ENCODE data around the gene TULP3. TPM values are rescaled to one million over a fixed set of nuclear protein-coding genes. Genes with fewer than 3 reads are reported as not detected.
A peak's percentile ranks its signal among the peaks of the same experiment; 100 is the strongest.

Gene TULP3, protein sequence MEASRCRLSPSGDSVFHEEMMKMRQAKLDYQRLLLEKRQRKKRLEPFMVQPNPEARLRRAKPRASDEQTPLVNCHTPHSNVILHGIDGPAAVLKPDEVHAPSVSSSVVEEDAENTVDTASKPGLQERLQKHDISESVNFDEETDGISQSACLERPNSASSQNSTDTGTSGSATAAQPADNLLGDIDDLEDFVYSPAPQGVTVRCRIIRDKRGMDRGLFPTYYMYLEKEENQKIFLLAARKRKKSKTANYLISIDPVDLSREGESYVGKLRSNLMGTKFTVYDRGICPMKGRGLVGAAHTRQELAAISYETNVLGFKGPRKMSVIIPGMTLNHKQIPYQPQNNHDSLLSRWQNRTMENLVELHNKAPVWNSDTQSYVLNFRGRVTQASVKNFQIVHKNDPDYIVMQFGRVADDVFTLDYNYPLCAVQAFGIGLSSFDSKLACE
- 24.9 TPM for polyA plus RNA-seq (2013, experiment 1 of 2)
- 26.2 TPM for polyA plus RNA-seq (2013, experiment 2 of 2)

DNA sequence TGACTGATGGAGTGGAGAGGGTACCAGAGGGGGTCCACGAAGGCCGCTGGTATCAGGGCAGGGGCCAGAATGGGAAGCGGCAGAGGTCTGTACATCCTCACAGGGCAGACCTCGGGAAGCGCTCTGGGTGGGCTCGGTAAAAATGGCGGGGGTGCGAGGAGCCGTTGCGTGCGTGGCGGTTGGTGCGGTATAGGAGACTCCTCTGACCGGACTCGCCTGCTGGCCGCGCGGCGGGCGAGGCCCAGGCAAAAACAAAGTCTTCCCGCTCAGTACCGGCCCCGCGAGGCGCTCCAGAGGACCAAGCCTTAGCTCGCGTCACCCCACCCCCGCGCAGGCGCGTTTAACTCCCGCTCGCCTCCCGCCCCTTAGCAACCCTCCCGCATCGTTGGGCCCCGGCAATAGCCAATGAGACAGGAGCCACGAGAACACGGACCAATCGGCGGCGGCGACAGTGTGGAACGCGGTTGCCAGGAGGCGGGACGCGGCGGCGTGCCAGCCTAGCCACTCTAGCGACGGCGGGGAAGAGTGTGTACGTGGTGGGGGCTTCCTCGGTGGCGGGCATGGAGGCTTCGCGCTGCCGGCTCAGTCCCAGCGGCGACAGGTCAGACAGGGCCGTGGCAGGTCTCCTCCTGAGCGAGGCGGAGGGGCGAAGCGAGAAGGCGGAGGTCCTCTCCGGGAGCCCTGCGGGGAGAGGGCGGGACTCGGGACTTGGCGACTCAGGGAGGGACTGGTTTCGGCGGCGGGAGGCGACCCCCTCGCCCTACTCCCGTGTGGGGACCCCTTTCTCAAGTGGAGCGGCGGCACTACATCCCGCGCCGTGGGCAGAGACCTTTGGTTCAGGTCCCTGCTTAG, at the start of gene TULP3:
Gene TULP3, plus strand, starts transcription at position 504 of the 852 bp plus-strand sequence. Its CDS starts 57 bp downstream, at position 561.
- Histone ChIP-seq H2BK5ac (ENCODE audit: low read length) (peak within 1 kb of the TSS; percentile 56), H3K9ac (ENCODE audit: low read length) (peak within 1 kb of the TSS; percentile 86), H3K23ac (ENCODE audit: low read length) (peak within 1 kb of the TSS; percentile 37), H3K56ac (ENCODE audit: low read length) (peak within 1 kb of the TSS; percentile 91), H3K36me3 (ENCODE audit: control insufficient read depth, insufficient read depth, low read length) (peaks cover 6% of the 10 kb centered on the region), H2BK120ac (ENCODE audit: low read depth, low read length) (no peak within 1 kb of the TSS), H3K4me2 (ENCODE audit: low read length) (peak within 1 kb of the TSS; percentile 69), H3K27ac (ENCODE audit: low read depth, low read length) (peak within 1 kb of the TSS; percentile 52), H4K8ac (ENCODE audit: low read depth, low read length) (no peak within 1 kb of the TSS), H2AK5ac (ENCODE audit: low read length) (no peak within 1 kb of the TSS), H3K4ac (ENCODE audit: low read depth, low read length) (peak within 1 kb of the TSS; percentile 25), H4K5ac (ENCODE audit: low read length) (no peak within 1 kb of the TSS), H3K27me3 (ENCODE audit: insufficient read depth, low read length, poor library complexity) (no peaks in the 10 kb centered on the region), H2BK15ac (replicated peaks; ENCODE audit: low read depth) (no peak within 1 kb of the TSS), H3K79me2 (ENCODE audit: control insufficient read depth, insufficient read depth, low read length) (peaks cover 2% of the 10 kb centered on the region), H3K18ac (ENCODE audit: low read length) (peak within 1 kb of the TSS; percentile 44), H3K4me1 (ENCODE audit: control insufficient read depth, low read depth, low read length) (no peaks in the 10 kb centered on the region), H3K4me3 (ENCODE audit: low read length) (peak within 1 kb of the TSS; percentile 71), H3K79me1 (ENCODE audit: low read length) (peaks cover 2% of the 10 kb centered on the region)
- WGBS (ENCODE audit: extremely low coverage, insufficient coverage, low lambda C conversion rate) = no CpG with 5 or more reads among the region's 83 CpGs
- DNase-seq = peak; percentile 99

DNA sequence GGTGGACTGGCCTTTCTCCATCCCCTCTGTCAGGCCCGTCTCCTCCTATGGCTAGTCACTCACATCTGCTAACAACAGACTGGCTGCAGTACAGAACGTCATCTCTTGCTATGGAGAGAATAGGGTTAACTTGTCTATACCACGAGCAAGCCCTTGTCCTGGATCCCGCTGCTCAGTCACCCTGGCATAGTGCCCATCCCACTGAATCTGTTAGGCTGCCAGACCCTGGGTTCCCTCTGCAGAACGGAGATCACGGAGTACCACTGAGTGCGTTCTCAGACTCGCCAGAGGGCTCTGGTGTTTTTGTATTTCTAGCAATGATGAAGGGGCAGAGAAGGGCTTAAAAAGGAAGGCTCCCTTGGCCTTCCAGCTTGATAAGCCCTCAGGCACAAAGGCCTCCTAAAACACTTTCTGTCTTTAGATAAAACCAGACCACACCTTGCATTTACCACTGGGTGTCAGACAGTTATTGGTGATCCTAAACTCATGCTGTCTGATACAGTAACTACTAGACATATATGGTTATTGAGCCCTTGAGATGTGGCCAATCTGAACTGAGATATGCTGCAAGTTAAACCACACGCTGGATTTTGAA, 49.5 kb upstream of the TULP3 start:
- Histone ChIP-seq H3K56ac (ENCODE audit: low read length) (no peak overlapping the region), H3K23ac (ENCODE audit: low read length) (no peak overlapping the region), H3K4me2 (ENCODE audit: low read length) (no peak overlapping the region), H4K8ac (ENCODE audit: low read depth, low read length) (no peak overlapping the region), H3K79me1 (ENCODE audit: low read length) (no peaks in the 10 kb centered on the region), H2AK5ac (ENCODE audit: low read length) (no peak overlapping the region), H3K27ac (ENCODE audit: low read depth, low read length) (no peak overlapping the region), H2BK120ac (ENCODE audit: low read depth, low read length) (no peak overlapping the region), H3K9ac (ENCODE audit: low read length) (no peak overlapping the region), H3K4ac (ENCODE audit: low read depth, low read length) (no peak overlapping the region), H3K27me3 (ENCODE audit: insufficient read depth, low read length, poor library complexity) (no peaks in the 10 kb centered on the region), H2BK15ac (replicated peaks; ENCODE audit: low read depth) (no peak overlapping the region), H3K4me3 (ENCODE audit: low read length) (no peak overlapping the region), H3K36me3 (ENCODE audit: control insufficient read depth, insufficient read depth, low read length) (no peaks in the 10 kb centered on the region), H2BK5ac (ENCODE audit: low read length) (no peak overlapping the region), H4K5ac (ENCODE audit: low read length) (no peak overlapping the region), H3K18ac (ENCODE audit: low read length) (no peak overlapping the region), H3K79me2 (ENCODE audit: control insufficient read depth, insufficient read depth, low read length) (no peaks in the 10 kb centered on the region), H3K4me1 (ENCODE audit: control insufficient read depth, low read depth, low read length) (no peaks in the 10 kb centered on the region)
- WGBS (ENCODE audit: extremely low coverage, insufficient coverage, low lambda C conversion rate) = no CpG with 5 or more reads among the region's 9 CpGs
- no peak for DNase-seq

DNA sequence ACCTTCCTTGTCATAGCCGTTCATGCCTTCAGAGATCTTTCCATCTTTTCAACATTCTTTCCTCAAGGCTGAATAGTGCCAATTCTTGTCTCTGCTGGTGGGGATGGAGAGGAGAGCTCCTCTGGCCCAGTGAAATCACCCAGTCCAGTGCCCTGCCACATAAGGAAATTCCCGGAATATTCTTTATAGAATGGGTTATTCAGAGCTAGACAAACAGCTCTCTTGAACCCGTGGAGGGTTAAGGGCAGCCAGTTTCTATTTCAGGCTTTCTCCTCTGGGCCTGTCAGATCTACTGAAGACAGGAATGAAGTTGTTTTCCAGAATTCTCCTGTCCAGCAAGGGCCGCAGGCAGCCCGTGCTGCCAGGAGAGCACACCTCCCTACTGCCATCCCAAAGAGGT, 47.7 kb upstream of the TULP3 start:
- Histone ChIP-seq H3K36me3 (ENCODE audit: control insufficient read depth, insufficient read depth, low read length) (no peaks in the 10 kb centered on the region), H3K4me1 (ENCODE audit: control insufficient read depth, low read depth, low read length) (peaks cover 2% of the 10 kb centered on the region), H2BK5ac (ENCODE audit: low read length) (no peak overlapping the region), H2BK15ac (replicated peaks; ENCODE audit: low read depth) (no peak overlapping the region), H3K9ac (ENCODE audit: low read length) (no peak overlapping the region), H3K27ac (ENCODE audit: low read depth, low read length) (no peak overlapping the region), H2AK5ac (ENCODE audit: low read length) (no peak overlapping the region), H3K4me3 (ENCODE audit: low read length) (no peak overlapping the region), H3K4ac (ENCODE audit: low read depth, low read length) (no peak overlapping the region), H3K23ac (ENCODE audit: low read length) (no peak overlapping the region), H3K79me2 (ENCODE audit: control insufficient read depth, insufficient read depth, low read length) (no peaks in the 10 kb centered on the region), H3K56ac (ENCODE audit: low read length) (no peak overlapping the region), H4K8ac (ENCODE audit: low read depth, low read length) (no peak overlapping the region), H3K4me2 (ENCODE audit: low read length) (no peak overlapping the region), H3K27me3 (ENCODE audit: insufficient read depth, low read length, poor library complexity) (no peaks in the 10 kb centered on the region), H3K18ac (ENCODE audit: low read length) (no peak overlapping the region), H2BK120ac (ENCODE audit: low read depth, low read length) (no peak overlapping the region), H4K5ac (ENCODE audit: low read length) (no peak overlapping the region), H3K79me1 (ENCODE audit: low read length) (no peaks in the 10 kb centered on the region)
- no CpG with 5 or more reads among the region's 5 CpGs for WGBS (ENCODE audit: extremely low coverage, insufficient coverage, low lambda C conversion rate)
- DNase-seq = no peak

DNA sequence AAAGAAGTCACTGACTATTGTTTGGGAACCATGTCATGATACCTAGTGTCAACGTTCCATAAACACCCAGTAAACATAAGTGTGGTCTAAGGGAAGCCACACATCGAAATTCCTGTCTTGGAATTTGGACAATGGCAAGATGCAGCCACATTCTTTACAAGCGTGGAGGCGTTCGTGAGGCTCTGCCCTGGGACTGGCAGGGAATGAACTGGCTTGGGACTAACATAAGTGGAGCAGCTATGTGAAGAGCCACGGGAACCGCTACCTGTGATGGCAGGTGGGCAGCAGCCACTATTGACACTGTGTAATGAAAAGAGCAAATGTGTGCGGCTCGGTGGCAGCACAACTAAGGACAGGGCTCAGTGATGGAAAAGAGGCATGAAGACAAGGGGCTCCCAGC, 45.9 kb upstream of the TULP3 start:
- H3K4ac ChIP-seq (ENCODE audit: low read depth, low read length) = no peak overlapping the region
- H3K27ac ChIP-seq (ENCODE audit: low read depth, low read length) = no peak overlapping the region
- H2BK120ac ChIP-seq (ENCODE audit: low read depth, low read length) = no peak overlapping the region
- no peak overlapping the region for H3K4me2 ChIP-seq (ENCODE audit: low read length)
- H2AK5ac ChIP-seq (ENCODE audit: low read length) = no peak overlapping the region
- no peaks in the 10 kb centered on the region for H3K36me3 ChIP-seq (ENCODE audit: control insufficient read depth, insufficient read depth, low read length)
- no CpG with 5 or more reads among the region's 9 CpGs for WGBS (ENCODE audit: extremely low coverage, insufficient coverage, low lambda C conversion rate)
- H3K9ac ChIP-seq (ENCODE audit: low read length) = no peak overlapping the region
- H2BK5ac ChIP-seq (ENCODE audit: low read length) = no peak overlapping the region
- no peaks in the 10 kb centered on the region for H3K27me3 ChIP-seq (ENCODE audit: insufficient read depth, low read length, poor library complexity)
- no peak overlapping the region for H3K18ac ChIP-seq (ENCODE audit: low read length)
- no peak overlapping the region for H3K56ac ChIP-seq (ENCODE audit: low read length)
- H3K23ac ChIP-seq (ENCODE audit: low read length) = no peak overlapping the region
- peak; percentile 24 for DNase-seq
- H3K79me1 ChIP-seq (ENCODE audit: low read length) = no peaks in the 10 kb centered on the region
- H3K4me3 ChIP-seq (ENCODE audit: low read length) = no peak overlapping the region
- H4K5ac ChIP-seq (ENCODE audit: low read length) = no peak overlapping the region
- H3K4me1 ChIP-seq (ENCODE audit: control insufficient read depth, low read depth, low read length) = peaks cover 2% of the 10 kb centered on the region
- H3K79me2 ChIP-seq (ENCODE audit: control insufficient read depth, insufficient read depth, low read length) = no peaks in the 10 kb centered on the region
- no peak overlapping the region for H4K8ac ChIP-seq (ENCODE audit: low read depth, low read length)
- H2BK15ac ChIP-seq (replicated peaks; ENCODE audit: low read depth) = no peak overlapping the region

DNA sequence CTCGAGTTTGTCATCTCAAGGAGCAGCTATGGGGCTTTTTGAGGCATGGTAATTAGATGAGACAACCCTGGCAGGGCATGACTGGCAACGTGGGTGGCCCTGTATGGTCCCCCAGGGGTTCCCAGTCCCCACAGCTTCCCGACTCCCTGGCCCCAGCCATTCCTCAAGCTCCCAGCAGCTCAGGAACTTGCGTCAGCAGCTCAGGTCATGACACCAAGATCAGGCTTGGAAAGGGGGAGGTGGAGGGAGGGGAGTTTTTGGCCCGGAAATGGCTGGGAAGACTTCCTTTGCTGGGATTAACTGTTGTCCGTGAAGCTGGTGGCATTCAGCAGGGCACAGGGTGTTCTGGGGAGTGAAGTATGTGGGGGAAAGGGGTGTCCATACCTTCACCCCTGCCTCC, 45.4 kb upstream of the TULP3 start:
- Histone ChIP-seq H3K4me2 (ENCODE audit: low read length) (no peak overlapping the region), H4K8ac (ENCODE audit: low read depth, low read length) (no peak overlapping the region), H2AK5ac (ENCODE audit: low read length) (no peak overlapping the region), H3K4ac (ENCODE audit: low read depth, low read length) (no peak overlapping the region), H3K18ac (ENCODE audit: low read length) (no peak overlapping the region), H3K9ac (ENCODE audit: low read length) (no peak overlapping the region), H2BK120ac (ENCODE audit: low read depth, low read length) (no peak overlapping the region), H3K4me1 (ENCODE audit: control insufficient read depth, low read depth, low read length) (peaks cover 2% of the 10 kb centered on the region), H3K36me3 (ENCODE audit: control insufficient read depth, insufficient read depth, low read length) (no peaks in the 10 kb centered on the region), H3K79me1 (ENCODE audit: low read length) (no peaks in the 10 kb centered on the region), H4K5ac (ENCODE audit: low read length) (no peak overlapping the region), H3K79me2 (ENCODE audit: control insufficient read depth, insufficient read depth, low read length) (no peaks in the 10 kb centered on the region), H3K27ac (ENCODE audit: low read depth, low read length) (no peak overlapping the region), H3K27me3 (ENCODE audit: insufficient read depth, low read length, poor library complexity) (no peaks in the 10 kb centered on the region), H3K56ac (ENCODE audit: low read length) (no peak overlapping the region), H3K4me3 (ENCODE audit: low read length) (no peak overlapping the region), H2BK5ac (ENCODE audit: low read length) (no peak overlapping the region), H2BK15ac (replicated peaks; ENCODE audit: low read depth) (no peak overlapping the region), H3K23ac (ENCODE audit: low read length) (no peak overlapping the region)
- peak; percentile 67 for DNase-seq
- no CpG with 5 or more reads among the region's 6 CpGs for WGBS (ENCODE audit: extremely low coverage, insufficient coverage, low lambda C conversion rate)

Measured in mesendoderm (in vitro differentiated cells).